Testis (tissue), 3 donors: ENCODE measurements around the gene SHISA7. TPM values are rescaled to one million over a fixed set of nuclear protein-coding genes. Genes with fewer than 3 reads are reported as not detected.

Experiments used
- DNase-seq: peaks from one replicate; pipeline ENCODE4 v3.0.0-alpha.2; 2019
- H3K27ac ChIP-seq, 2 donors: fragments of 200-600 bp; sonication (generic); one replicate each; pipeline ENCODE4 v1.5.1; 2019
- H3K27me3 ChIP-seq: fragments of 200-600 bp; sonication (generic); one replicate; pipeline ENCODE4 v1.5.1; 2019
- H3K36me3 ChIP-seq: fragments of 200-600 bp; sonication (generic); one replicate; pipeline ENCODE4 v1.5.1; 2017; ENCODE audit warnings: low read depth; ENCODE audit errors: missing control alignments
- H3K4me1 ChIP-seq: fragments of 200-600 bp; sonication (generic); one replicate; pipeline ENCODE4 v1.5.1; 2019
- H3K4me3 ChIP-seq, 2 donors: fragments of 200-600 bp; sonication (generic); one replicate each; pipeline ENCODE4 v1.5.1; 2017 to 2019
- H3K9me3 ChIP-seq: fragments of 200-600 bp; sonication (generic); one replicate; pipeline ENCODE4 v1.5.1; 2017
- CTCF ChIP-seq, 3 experiments: fragments of 450-650 bp in 2 of 3; fragments of 200-600 bp in 1 of 3; sonication (generic) in 1 of 3; IDR thresholded peaks; one replicate each; pipeline ENCODE4 v1.5.1; 2016 to 2019; ENCODE audit warnings: antibody characterized with exemption in 3 of 3, mild to moderate bottlenecking in 2 of 3, moderate library complexity in 1 of 3
- POLR2A ChIP-seq: fragments of 450-650 bp; IDR thresholded peaks from one replicate; pipeline ENCODE4 v1.6.1; 2017; ENCODE audit warnings: antibody characterized with exemption, mild to moderate bottlenecking, moderate library complexity
- WGBS, 2 donors: methylation state at CpG; one replicate each; pipeline ENCODE4 v1.1.5; 2018; 5-methylcytosine and 5-hydroxymethylcytosine counted together
- intact Hi-C: fragments of 100-400 bp; cut with DNase I; formaldehyde crosslinking; loops from one replicate; pipeline ENCODE4 v1.15.1; 2023; ENCODE audit warnings: low total_unique reads
- polyA plus RNA-seq: library from polyadenylated mRNA; stranded (reverse); fragments of 350-450 nt; fragmentation: Illumina TruSeq; extraction: RNeasy Lipid Tissue Mini Kit (QIAGEN cat#74804); gene quantifications from one replicate; pipeline ENCODE4 v1.2.3, GENCODE V29; 2014; ENCODE audit warnings: low read depth, low replicate concordance; ENCODE audit not compliant: insufficient read depth
- total RNA-seq, 2 donors: library from RNA; depleted of rRNA; stranded (reverse); fragments of >200 nt; gene quantifications; one replicate each; pipeline ENCODE4 v1.2.3, GENCODE V29; 2016

SHISA7 gene
- total and polyA plus RNA-seq, 3 donors from 2014 or later = 0.43 to 1.0 (median 0.45) TPM

DNA sequence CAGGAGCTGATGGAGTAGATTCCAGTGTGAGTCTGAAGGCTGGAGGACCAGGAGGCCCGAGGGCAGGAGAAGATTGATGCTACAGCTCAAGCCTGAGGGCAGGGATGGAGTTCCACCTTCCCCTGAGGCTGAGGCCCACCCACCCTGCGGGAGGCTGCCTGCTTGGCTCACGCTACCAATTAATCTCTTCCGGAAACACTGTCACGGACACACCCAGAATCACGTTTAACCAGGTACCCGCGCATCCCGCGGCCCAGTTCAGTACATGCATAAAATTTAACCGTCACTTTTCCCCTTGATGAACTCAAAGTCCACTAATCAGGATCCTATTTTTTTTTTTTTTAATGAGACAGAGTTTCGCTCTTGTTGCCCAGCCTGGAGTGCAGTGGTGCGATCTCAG is 28.2 kb upstream of the SHISA7 start:
- DNase-seq = no peak
- H3K36me3 ChIP-seq = no peaks in the 10 kb centered on the region
- intact Hi-C loops = no loop called here
- H3K27me3 ChIP-seq = no peaks in the 10 kb centered on the region
- no peaks in the 10 kb centered on the region for H3K9me3 ChIP-seq
- H3K27ac ChIP-seq = no peak overlapping the region
- 85 to 91% methylated on average over 13 of the region's 13 CpGs for WGBS, 2 donors
- no peak for TF ChIP-seq CTCF (IDR thresholded peaks at IDR 0.05)
- no peak for TF ChIP-seq POLR2A
- peaks cover 13% of the 10 kb centered on the region for H3K4me1 ChIP-seq
- H3K4me3 ChIP-seq = no peak overlapping the region

- H3K4me1 ChIP-seq = peaks cover 9% of the 10 kb centered on the region
- H3K36me3 ChIP-seq = no peaks in the 10 kb centered on the region
- H3K27me3 ChIP-seq = no peaks in the 10 kb centered on the region
- intact Hi-C loops = no loop called here
- no peak for DNase-seq
- WGBS, 2 donors = 7 to 20% methylated on average over 4 of the region's 4 CpGs
- H3K9me3 ChIP-seq = no peaks in the 10 kb centered on the region
- no peak overlapping the region for H3K27ac ChIP-seq
- H3K4me3 ChIP-seq = no peak overlapping the region
- TF ChIP-seq CTCF (IDR thresholded peaks at IDR 0.05) (peak in 1 of 3 experiments; percentile 1), POLR2A (no peak)
Measured at GRCh38 chr19:55468054-55468393, 24.9 kb upstream of the SHISA7 start.

- no peaks in the 10 kb centered on the region for H3K9me3 ChIP-seq
- no peak overlapping the region for H3K4me3 ChIP-seq
- no peak overlapping the region for H3K27ac ChIP-seq
- TF ChIP-seq POLR2A = no peak
- peak; percentile 93 to 99 (median 97) for TF ChIP-seq CTCF (IDR thresholded peaks at IDR 0.05)
- peaks cover 9% of the 10 kb centered on the region for H3K4me1 ChIP-seq
- no peaks in the 10 kb centered on the region for H3K36me3 ChIP-seq
- WGBS, 2 donors = 25 to 28% methylated on average over 27 to 29 of the region's 29 CpGs
- intact Hi-C loops = no loop called here
- no peaks in the 10 kb centered on the region for H3K27me3 ChIP-seq
- peak; percentile 79 for DNase-seq
Measured at GRCh38 chr19:55467236-55468053, 24.3 kb upstream of the SHISA7 start.

DNA sequence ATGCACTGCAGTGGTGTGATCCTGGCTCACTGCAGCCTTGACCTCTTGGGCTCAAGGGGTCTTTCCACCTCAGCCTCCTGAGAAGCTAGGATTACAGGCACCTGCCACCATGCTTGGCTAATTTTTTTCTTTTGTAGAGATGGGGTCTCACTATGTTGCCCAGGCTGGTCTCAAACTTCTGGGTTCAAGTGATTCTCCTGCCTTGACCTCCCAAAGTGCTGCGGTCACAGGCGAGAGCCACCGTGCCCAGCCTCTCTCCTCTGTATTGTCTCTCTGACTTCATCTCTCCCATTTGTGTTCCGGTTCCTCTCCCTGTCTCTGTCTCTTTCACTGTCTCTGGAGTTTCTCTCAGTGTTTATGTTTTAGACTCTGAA is 23.1 kb upstream of the SHISA7 start:
- H3K27me3 ChIP-seq = no peaks in the 10 kb centered on the region
- H3K27ac ChIP-seq = no peak overlapping the region
- H3K9me3 ChIP-seq = no peaks in the 10 kb centered on the region
- DNase-seq = no peak
- 72 to 96% methylated on average over 4 of the region's 4 CpGs for WGBS, 2 donors
- H3K36me3 ChIP-seq = no peaks in the 10 kb centered on the region
- TF ChIP-seq POLR2A (no peak), CTCF (IDR thresholded peaks at IDR 0.05) (no peak)
- no peak overlapping the region for H3K4me3 ChIP-seq
- H3K4me1 ChIP-seq = peaks cover 10% of the 10 kb centered on the region
- intact Hi-C loops = no loop called here
